GM12878 (cell line): ENCODE measurements around the gene SUSD5. TPM values are rescaled to one million over a fixed set of nuclear protein-coding genes. Genes with fewer than 3 reads are reported as not detected.

Experiments used
- ATAC-seq: fragments of 200-7000 bp; cut with Tn5 transposase; 3 replicates; pipeline ENCODE4 v1.9.1; 2020; ENCODE audit warnings: mild to moderate bottlenecking, moderate library complexity
- BruUV-seq: library from RNA; stranded (reverse); fragments of 400-500 nt; replicated peaks from 2 replicates; lab custom pipeline; 2021; lab: Mats Ljungman, UMichigan
- CTCF ChIA-PET: fragments of 300-600 bp; sonication (Branson Sonifier 250); formaldehyde crosslinking; extraction: SDS; loops from one replicate; lab custom pipeline; 2021; ENCODE audit warnings: inconsistent platforms; lab: Yijun Ruan, JAX
- POLR2A ChIA-PET: fragments of 350-600 bp; formaldehyde crosslinking; extraction: SDS; loops from one replicate; lab custom pipeline; 2021; ENCODE audit warnings: inconsistent platforms; lab: Charles Lee
- RAD21 ChIA-PET: fragments of 300-600 bp; sonication (Branson Sonifier 250); formaldehyde crosslinking; loops from one replicate; lab custom pipeline; 2023; ENCODE audit warnings: antibody characterized with exemption; ENCODE audit not compliant: unreplicated experiment; lab: Charles Lee
- SMC1A ChIA-PET: fragments of 300-600 bp; sonication (Branson Sonifier 250); formaldehyde crosslinking; loops from one replicate; lab custom pipeline; 2023; ENCODE audit not compliant: unreplicated experiment, uncharacterized antibody; lab: Charles Lee
- DNase-seq: peaks from one replicate; pipeline ENCODE4 v3.0.0-alpha.2; 2011; ENCODE audit warnings: low read depth, low spot score
- FAIRE-seq: peaks from 3 replicates; lab custom pipeline; 2011; peaks lifted over from hg19 to GRCh38; lab: Jason Lieb, UNC
- H2AFZ ChIP-seq: 2 replicates; pipeline ENCODE4 v1.6.0; 2011; ENCODE audit warnings: low read depth, low read length, control low read depth; ENCODE audit not compliant: control insufficient read depth
- H3K27ac ChIP-seq: 2 replicates; pipeline ENCODE4 v1.5.1; 2011; ENCODE audit warnings: control low read depth; ENCODE audit not compliant: control insufficient read depth, insufficient read depth
- H3K27me3 ChIP-seq, 2 experiments: replicated peaks in 1 of 2; 2 replicates each; pipeline versions ENCODE4 v1.6.0 to v1.6.1; 2011; ENCODE audit warnings: low read length in 1 of 2; ENCODE audit not compliant: control insufficient read depth in 2 of 2, insufficient read depth in 2 of 2
- H3K36me3 ChIP-seq, 2 experiments: 2 replicates each; pipeline ENCODE4 v1.5.1; 2011; ENCODE audit warnings: low read length in 1 of 2; ENCODE audit not compliant: control insufficient read depth in 2 of 2, insufficient read depth in 2 of 2
- H3K4me1 ChIP-seq: 2 replicates; pipeline ENCODE4 v1.6.1; 2011; ENCODE audit warnings: mild to moderate bottlenecking, low read length, moderate library complexity, mixed read lengths; ENCODE audit not compliant: control insufficient read depth, insufficient read depth
- H3K4me2 ChIP-seq: 2 replicates; pipeline ENCODE4 v1.6.0; 2011; ENCODE audit warnings: control low read depth; ENCODE audit not compliant: control insufficient read depth, insufficient read depth
- H3K4me3 ChIP-seq: fragments of 200-600 bp; sonication (generic); 2 replicates; pipeline ENCODE4 v1.5.1; 2016
- H3K79me2 ChIP-seq: 2 replicates; pipeline ENCODE4 v1.6.0; 2011; ENCODE audit warnings: low read length; ENCODE audit not compliant: control insufficient read depth, insufficient read depth
- H3K9ac ChIP-seq: 2 replicates; pipeline ENCODE4 v1.8.0; 2011; ENCODE audit warnings: low read length, control low read depth, mixed read lengths; ENCODE audit not compliant: control insufficient read depth, insufficient read depth
- H3K9me3 ChIP-seq: replicated peaks from 3 replicates; pipeline ENCODE4 v1.5.1; 2011; ENCODE audit warnings: mild to moderate bottlenecking, low read length; ENCODE audit not compliant: control insufficient read depth, insufficient read depth
- H4K20me1 ChIP-seq: 2 replicates; pipeline ENCODE4 v1.6.0; 2011; ENCODE audit not compliant: control insufficient read depth, insufficient read depth
- CHD2 ChIP-seq: IDR thresholded peaks from 2 replicates; pipeline ENCODE4 v1.6.1; 2011; ENCODE audit warnings: low read depth, low read length, improper control_type of control experiment, borderline replicate concordance
- CREB1 ChIP-seq: IDR thresholded peaks from 2 replicates; pipeline ENCODE4 v1.6.1; 2012; ENCODE audit warnings: low read depth, mild to moderate bottlenecking, inconsistent platforms
- EGR1 ChIP-seq, 2 experiments: IDR thresholded peaks; 1 replicate in 1 of 2; 2 replicates in 1 of 2; pipeline ENCODE4 v1.6.1; 2011 to 2012; ENCODE audit warnings: low read depth in 2 of 2, low read length in 2 of 2, borderline replicate concordance in 1 of 2, mild to moderate bottlenecking in 1 of 2, moderate library complexity in 1 of 2
- IRF3 ChIP-seq: fragments of 450-650 bp; IDR thresholded peaks from 2 replicates; pipeline ENCODE4 v1.6.1; 2014; ENCODE audit warnings: mild to moderate bottlenecking
- JUND ChIP-seq: IDR thresholded peaks from 2 replicates; pipeline ENCODE4 v1.6.1; 2012; ENCODE audit warnings: low read depth, mild to moderate bottlenecking, low read length, improper control_type of control experiment, moderate library complexity
- LARP7 ChIP-seq: fragments of 450-650 bp; IDR thresholded peaks from 2 replicates; pipeline ENCODE4 v1.6.1; 2017; ENCODE audit warnings: mild to moderate bottlenecking
- MYB ChIP-seq: fragments of 150-350 bp; IDR thresholded peaks from 2 replicates; pipeline ENCODE4 v1.6.1; 2014; ENCODE audit warnings: mild to moderate bottlenecking, low read depth, low read length, borderline replicate concordance
- MYC ChIP-seq: IDR thresholded peaks from 2 replicates; pipeline ENCODE4 v1.6.1; 2011; ENCODE audit warnings: mild to moderate bottlenecking, low read length, moderate library complexity, inconsistent platforms; ENCODE audit not compliant: insufficient read depth, insufficient replicate concordance, insufficient read length, severe bottlenecking
- NRF1 ChIP-seq: conservative IDR thresholded peaks from 2 replicates; pipeline ENCODE4 v1.6.1; 2011; ENCODE audit warnings: mild to moderate bottlenecking, low read depth, low read length, improper control_type of control experiment
- RAD51 ChIP-seq: fragments of 450-650 bp; IDR thresholded peaks from 2 replicates; pipeline ENCODE4 v1.6.1; 2016; ENCODE audit warnings: moderate library complexity, mild to moderate bottlenecking, inconsistent platforms
- RBBP5 ChIP-seq: fragments of 200-600 bp; sonication (generic); conservative IDR thresholded peaks from 2 replicates; pipeline ENCODE4 v1.6.1; 2016
- SIX5 ChIP-seq: IDR thresholded peaks from 2 replicates; pipeline ENCODE4 v1.6.1; 2011; ENCODE audit warnings: mild to moderate bottlenecking, low read depth, low read length, moderate library complexity; ENCODE audit not compliant: severe bottlenecking
- SMARCA5 ChIP-seq: fragments of 450-650 bp; IDR thresholded peaks from 2 replicates; pipeline ENCODE4 v1.6.1; 2017; ENCODE audit warnings: mild to moderate bottlenecking
- TCF12 ChIP-seq: IDR thresholded peaks from 2 replicates; pipeline ENCODE4 v1.6.1; 2011; ENCODE audit warnings: low read depth, mild to moderate bottlenecking, low read length
- ZSCAN29 ChIP-seq: fragments of 450-650 bp; IDR thresholded peaks from 2 replicates; pipeline ENCODE4 v1.6.1; 2017; ENCODE audit warnings: mild to moderate bottlenecking, moderate library complexity
- WGBS: methylation state at CpG from one replicate; pipeline ENCODE4 v1.1.6; 2016; ENCODE audit warnings: low lambda C conversion rate; ENCODE audit not compliant: insufficient replicate concordance, insufficient coverage; ENCODE audit errors: missing lambda C conversion rate; 5-methylcytosine and 5-hydroxymethylcytosine counted together
- in situ Hi-C: fragments of 300-500 bp; cut with MboI; formaldehyde crosslinking; loops from 9 replicates; pipeline ENCODE4 v1.14.3; 2018; ENCODE audit warnings: mixed read lengths
- intact Hi-C: fragments of 100-400 bp; cut with micrococcal nuclease; formaldehyde crosslinking; loops from one replicate; pipeline ENCODE4 v1.14.2; 2022; ENCODE audit not compliant: unreplicated experiment
- polyA plus RNA-seq, 11 experiments: library from polyadenylated mRNA; depleted of rRNA in 4 of 11; unstranded in 6 of 11; stranded (reverse) in 5 of 11; fragments of >200 nt; fragmentation: Nextera tagmentation in 4 of 11; fragmentation: Illumina TruSeq in 1 of 11; extraction: Ambion mirVana in 4 of 11; extraction: Trizol in 1 of 11; gene quantifications; 1 replicate in 1 of 11; 2 replicates in 10 of 11; pipeline versions ENCODE4 v1.2.1 to v1.2.3, GENCODE V29; 2011 to 2016; ENCODE audit warnings: inconsistent platforms in 2 of 11, missing spikeins in 2 of 11, low read depth in 1 of 11
- total RNA-seq, 4 experiments: library from RNA; depleted of rRNA in 3 of 4; stranded (reverse); fragments of >200 nt in 3 of 4; fragmentation: Illumina TruSeq in 1 of 4; extraction: Trizol in 1 of 4; gene quantifications; 2 replicates each; pipeline versions ENCODE4 v1.2.1 to v1.2.3, GENCODE V29; 2013 to 2021
- TF ChIP-seq, protein P1 (sequence below): IDR thresholded peaks from 2 replicates; pipeline ENCODE4 v1.6.1; 2011; ENCODE audit warnings: mild to moderate bottlenecking, low read depth, low read length, moderate library complexity; ENCODE audit not compliant: insufficient replicate concordance

The SUSD5 gene
- total and polyA plus RNA-seq, 10 of the 15 experiments (the other 5 are each of a cell fraction or from before 2014, with no cell fraction given), result 0.01 to 0.05 (median 0.03) TPM; not detected in 4

DNA sequence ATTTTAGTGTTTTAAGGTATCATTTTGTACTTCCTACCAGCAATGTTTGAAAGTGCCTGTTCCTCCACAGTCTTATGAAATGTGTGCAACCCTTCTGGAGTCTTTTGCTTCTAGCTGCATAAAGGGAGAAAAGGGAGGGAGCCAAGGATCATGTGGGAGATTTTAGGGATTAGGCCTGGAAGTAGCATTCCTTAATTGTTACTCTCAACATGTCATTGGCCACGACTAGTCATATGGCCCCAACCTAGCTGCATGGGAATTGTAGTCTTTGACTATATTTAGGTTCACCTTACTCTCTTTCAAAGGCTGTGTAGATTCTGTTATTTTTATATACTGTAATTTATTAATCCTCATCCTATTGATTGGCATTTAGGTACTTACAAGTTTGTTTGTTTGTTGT lies 89.9 kb downstream of the SUSD5 start:
- no peak for FAIRE-seq
- CTCF ChIA-PET, result interaction anchor here (0.7 to 12.2 kb wide), 3 partner anchors 12 to 245 kb away, joined by 4 to 319 read pairs (median 136); no protein-coding TSS in a partner anchor

GRCh38 chr3:33125840-33126239 lies 92.8 kb downstream of the SUSD5 start:
- ChIA-PET SMC1A (no interaction called here), CTCF (interaction anchor here (1.0 to 2.0 kb wide), 4 partner anchors 10 to 247 kb away, joined by 3 to 10 read pairs (median 3); no protein-coding TSS in a partner anchor), RAD21 (interaction anchor here (0.6 kb wide), 1 partner anchor 270 kb away, joined by 4 read pairs; no protein-coding TSS in a partner anchor), POLR2A (no interaction called here)
- Histone ChIP-seq H3K4me2 (no peak overlapping the region), H3K79me2 (no peaks in the 10 kb centered on the region), H2AFZ (no peak overlapping the region), H3K27ac (no peak overlapping the region), H4K20me1 (no peaks in the 10 kb centered on the region), H3K9me3 (no peaks in the 10 kb centered on the region), H3K36me3 (no peaks in the 10 kb centered on the region), H3K27me3 (no peaks in the 10 kb centered on the region), H3K4me1 (no peaks in the 10 kb centered on the region), H3K4me3 (no peak overlapping the region), H3K9ac (no peak overlapping the region)
- in situ Hi-C loops (no loop called here), intact Hi-C loops (loop anchor here (5.0 kb wide), 1 partner anchor 179 kb away; no protein-coding TSS in a partner anchor)
- WGBS, result 97% methylated on average over 3 of the region's 3 CpGs
- ATAC-seq, result no peak
- no peak for FAIRE-seq
- DNase-seq, result no peak
- BruUV-seq, result no TSS peak
- TF ChIP-seq CHD2 (no peak), JUND (no peak), CREB1 (no peak), EGR1 (IDR thresholded peaks at IDR 0.05; ENCODE audit: borderline replicate concordance in 1 of 2, low read depth in 2 of 2, low read length in 2 of 2) (no peak), SMARCA5 (no peak), IRF3 (no peak), MYB (no peak)

More for the DNA sequence above, 89.9 kb downstream of the SUSD5 start:
- Histone ChIP-seq H3K79me2 (no peaks in the 10 kb centered on the region), H3K9me3 (no peaks in the 10 kb centered on the region), H3K4me3 (no peak overlapping the region), H2AFZ (no peak overlapping the region), H3K4me1 (no peaks in the 10 kb centered on the region), H3K4me2 (no peak overlapping the region), H3K27ac (no peak overlapping the region), H3K36me3 (no peaks in the 10 kb centered on the region; a peak in 1 of 4 replicates), H3K27me3 (no peaks in the 10 kb centered on the region), H3K9ac (no peak overlapping the region), H4K20me1 (no peaks in the 10 kb centered on the region)
- ChIA-PET POLR2A (no interaction called here), SMC1A (interaction anchor here (0.6 to 4.4 kb wide), 2 partner anchors 243 to 307 kb away, joined by 3 to 135 read pairs; no protein-coding TSS in a partner anchor), RAD21 (interaction anchor here (0.6 to 3.8 kb wide), 3 partner anchors 19 to 244 kb away, joined by 3 to 160 read pairs (median 3); no protein-coding TSS in a partner anchor)
- WGBS, result 33% methylated on average over 1 of the region's 1 CpG
- no peak for ATAC-seq
- intact Hi-C loops (loop anchor here (5.0 kb wide), 1 partner anchor 181 kb away; no protein-coding TSS in a partner anchor), in situ Hi-C loops (no loop called here)
- no peak for DNase-seq
- TF ChIP-seq NRF1 (no peak), RBBP5 (no peak), ZSCAN29 (no peak), TCF12 (no peak), SIX5 (peak; percentile 39), RAD51 (peak; percentile 19; the same call in 1 of the 2 replicates), MYC (no peak), LARP7 (no peak)
- TF ChIP-seq, protein P1, sequence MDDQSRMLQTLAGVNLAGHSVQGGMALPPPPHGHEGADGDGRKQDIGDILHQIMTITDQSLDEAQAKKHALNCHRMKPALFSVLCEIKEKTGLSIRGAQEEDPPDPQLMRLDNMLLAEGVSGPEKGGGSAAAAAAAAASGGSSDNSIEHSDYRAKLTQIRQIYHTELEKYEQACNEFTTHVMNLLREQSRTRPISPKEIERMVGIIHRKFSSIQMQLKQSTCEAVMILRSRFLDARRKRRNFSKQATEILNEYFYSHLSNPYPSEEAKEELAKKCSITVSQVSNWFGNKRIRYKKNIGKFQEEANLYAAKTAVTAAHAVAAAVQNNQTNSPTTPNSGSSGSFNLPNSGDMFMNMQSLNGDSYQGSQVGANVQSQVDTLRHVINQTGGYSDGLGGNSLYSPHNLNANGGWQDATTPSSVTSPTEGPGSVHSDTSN, result no peak
- BruUV-seq, result no TSS peak
